NCI-H1436 treated with DMSO at 0.1 percent for 48 hours (cell line): ENCODE data around the gene DEK.

Experiments
- DNase-seq: peaks from one replicate; lab custom pipeline; 2025; lab: John Stamatoyannopoulos, UW

DEK gene

GRCh38 chr6:18265787-18266522, 1.6 kb upstream of the DEK start:
- no peak for DNase-seq

- no peak for DNase-seq
Observed at GRCh38 chr6:18264923-18265377, 620 bp upstream of the DEK start.

- DNase-seq, result no peak
Observed at GRCh38 chr6:18263418-18264218, 712 bp downstream of the DEK start.

GRCh38 chr6:18262702-18263417, 1.5 kb downstream of the DEK start:
- no peak for DNase-seq

GRCh38 chr6:18261877-18262276, 2.5 kb downstream of the DEK start:
- no peak for DNase-seq

- no peak for DNase-seq
Observed at GRCh38 chr6:18260448-18261106, 3.8 kb downstream of the DEK start.

- DNase-seq, result no peak
Observed at GRCh38 chr6:18259675-18260447, 4.5 kb downstream of the DEK start.

GRCh38 chr6:18254793-18255192, 9.5 kb downstream of the DEK start:
- no peak for DNase-seq

- DNase-seq, result no peak
Observed at GRCh38 chr6:18253635-18254034, 10.7 kb downstream of the DEK start.

- no peak for DNase-seq
Observed at GRCh38 chr6:18249271-18249670, 15.1 kb downstream of the DEK start.

GRCh38 chr6:18248698-18249097, 15.6 kb downstream of the DEK start:
- no peak for DNase-seq

- DNase-seq, result no peak
Observed at GRCh38 chr6:18247002-18247401, 17.3 kb downstream of the DEK start.

GRCh38 chr6:18246205-18246604, 18.1 kb downstream of the DEK start:
- no peak for DNase-seq

GRCh38 chr6:18245642-18246041, 18.7 kb downstream of the DEK start:
- DNase-seq, result no peak

GRCh38 chr6:18245079-18245478, 19.3 kb downstream of the DEK start:
- DNase-seq, result no peak

- DNase-seq, result no peak
Observed at GRCh38 chr6:18244251-18244650, 20.1 kb downstream of the DEK start.

- DNase-seq, result no peak
Observed at GRCh38 chr6:18243302-18243893, 20.9 kb downstream of the DEK start.

- no peak for DNase-seq
Observed at GRCh38 chr6:18242062-18242851, 22.1 kb downstream of the DEK start.

- DNase-seq, result no peak
Observed at GRCh38 chr6:18241208-18242038, 22.9 kb downstream of the DEK start.
